ENCODE data around the gene CAND1.

DNA sequence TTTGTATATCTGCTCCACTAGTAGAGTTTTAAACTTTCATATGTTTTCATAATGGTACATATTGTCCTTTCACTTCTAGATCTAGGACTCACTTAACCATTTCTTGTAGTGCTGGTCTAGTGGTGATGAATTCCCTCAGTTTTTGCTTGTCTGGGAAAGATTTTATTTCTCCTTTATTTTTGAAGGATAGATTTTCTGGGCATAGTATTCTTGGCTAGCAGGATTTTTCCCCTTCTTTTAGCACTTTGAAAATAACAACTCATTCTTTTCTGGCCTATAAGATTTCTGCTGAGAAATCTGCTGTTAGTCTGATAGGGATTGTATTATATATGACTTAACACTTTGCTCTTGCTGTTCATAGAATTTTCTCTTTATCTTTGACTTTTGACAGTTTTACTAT, 69.3 kb downstream of the CAND1 start:
- no peak for TF ChIP-seq ZFX (IDR thresholded peaks at IDR 0.05)
- TF ChIP-seq TCF7L2 (IDR thresholded peaks at IDR 0.05; ENCODE audit: borderline replicate concordance, extremely low read depth, insufficient read depth, insufficient read length): no peak
